A673 (cell line): ENCODE measurements around the gene POTEH.
"Not testable (repeated sequence)": the region's sequence is repeated elsewhere in the genome, so short reads cannot be mapped to it uniquely, and the experiment has no call there.

ENCODE experiments used
- EZH2 ChIP-seq: fragments of 200-600 bp; sonication (generic); IDR thresholded peaks from 2 replicates; pipeline ENCODE4 v1.6.1; 2017; ENCODE audit warnings: borderline replicate concordance, low read depth, mild to moderate bottlenecking, mixed read lengths, antibody characterized with exemption, low read length; ENCODE audit not compliant: poor library complexity, severe bottlenecking
- TF ChIP-seq, protein P1 (sequence below): fragments of 300-800, 200-600 bp; sonication (generic); conservative IDR thresholded peaks from 2 replicates; pipeline ENCODE4 v1.5.1; 2017; ENCODE audit warnings: low read depth, mild to moderate bottlenecking, antibody characterized with exemption, low read length, moderate library complexity, mixed read lengths

GRCh38 chr22:15731023-15731422, 41.2 kb downstream of the POTEH start:
- TF ChIP-seq, protein P1, sequence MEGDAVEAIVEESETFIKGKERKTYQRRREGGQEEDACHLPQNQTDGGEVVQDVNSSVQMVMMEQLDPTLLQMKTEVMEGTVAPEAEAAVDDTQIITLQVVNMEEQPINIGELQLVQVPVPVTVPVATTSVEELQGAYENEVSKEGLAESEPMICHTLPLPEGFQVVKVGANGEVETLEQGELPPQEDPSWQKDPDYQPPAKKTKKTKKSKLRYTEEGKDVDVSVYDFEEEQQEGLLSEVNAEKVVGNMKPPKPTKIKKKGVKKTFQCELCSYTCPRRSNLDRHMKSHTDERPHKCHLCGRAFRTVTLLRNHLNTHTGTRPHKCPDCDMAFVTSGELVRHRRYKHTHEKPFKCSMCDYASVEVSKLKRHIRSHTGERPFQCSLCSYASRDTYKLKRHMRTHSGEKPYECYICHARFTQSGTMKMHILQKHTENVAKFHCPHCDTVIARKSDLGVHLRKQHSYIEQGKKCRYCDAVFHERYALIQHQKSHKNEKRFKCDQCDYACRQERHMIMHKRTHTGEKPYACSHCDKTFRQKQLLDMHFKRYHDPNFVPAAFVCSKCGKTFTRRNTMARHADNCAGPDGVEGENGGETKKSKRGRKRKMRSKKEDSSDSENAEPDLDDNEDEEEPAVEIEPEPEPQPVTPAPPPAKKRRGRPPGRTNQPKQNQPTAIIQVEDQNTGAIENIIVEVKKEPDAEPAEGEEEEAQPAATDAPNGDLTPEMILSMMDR = not testable (repeated sequence)
- TF ChIP-seq EZH2 = not testable (repeated sequence)
